ENCODE results near the gene SESN1.

DNA sequence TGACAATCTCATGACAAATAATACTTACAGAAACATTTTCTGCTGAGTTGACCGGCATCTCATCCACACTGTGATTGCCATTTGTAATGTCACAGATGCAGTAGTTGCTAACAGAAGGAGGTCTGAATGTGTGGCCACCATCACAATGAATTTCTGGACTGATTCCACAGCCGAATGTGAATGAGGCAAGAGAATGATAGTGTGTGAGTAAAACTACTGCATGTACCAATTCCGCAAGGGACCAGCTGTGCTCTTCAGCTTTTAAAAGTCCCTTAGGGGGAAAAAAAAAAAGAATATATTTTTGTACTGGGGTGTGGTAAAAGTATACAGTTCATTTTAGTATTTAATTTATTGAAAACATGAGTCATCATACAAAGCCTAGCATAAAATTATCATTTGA lies 96.2 kb downstream of the SESN1 start:
- no peak for TF ChIP-seq ETV6 (CRISPR knock-in tag; IDR thresholded peaks at IDR 0.05)
- TF ChIP-seq CREM (CRISPR knock-in tag; IDR thresholded peaks at IDR 0.05) = no peak
- no peak for TF ChIP-seq PREB (CRISPR knock-in tag; IDR thresholded peaks at IDR 0.05; ENCODE audit: borderline replicate concordance)
- TF ChIP-seq CTCF (IDR thresholded peaks at IDR 0.05) = no peak
- TF ChIP-seq, protein P1, sequence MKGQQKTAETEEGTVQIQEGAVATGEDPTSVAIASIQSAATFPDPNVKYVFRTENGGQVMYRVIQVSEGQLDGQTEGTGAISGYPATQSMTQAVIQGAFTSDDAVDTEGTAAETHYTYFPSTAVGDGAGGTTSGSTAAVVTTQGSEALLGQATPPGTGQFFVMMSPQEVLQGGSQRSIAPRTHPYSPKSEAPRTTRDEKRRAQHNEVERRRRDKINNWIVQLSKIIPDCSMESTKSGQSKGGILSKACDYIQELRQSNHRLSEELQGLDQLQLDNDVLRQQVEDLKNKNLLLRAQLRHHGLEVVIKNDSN (CRISPR knock-in tag; IDR thresholded peaks at IDR 0.05) = no peak
- no peak for TF ChIP-seq ZBTB21 (CRISPR knock-in tag; IDR thresholded peaks at IDR 0.05; ENCODE audit: borderline replicate concordance)
- TF ChIP-seq, protein P2, sequence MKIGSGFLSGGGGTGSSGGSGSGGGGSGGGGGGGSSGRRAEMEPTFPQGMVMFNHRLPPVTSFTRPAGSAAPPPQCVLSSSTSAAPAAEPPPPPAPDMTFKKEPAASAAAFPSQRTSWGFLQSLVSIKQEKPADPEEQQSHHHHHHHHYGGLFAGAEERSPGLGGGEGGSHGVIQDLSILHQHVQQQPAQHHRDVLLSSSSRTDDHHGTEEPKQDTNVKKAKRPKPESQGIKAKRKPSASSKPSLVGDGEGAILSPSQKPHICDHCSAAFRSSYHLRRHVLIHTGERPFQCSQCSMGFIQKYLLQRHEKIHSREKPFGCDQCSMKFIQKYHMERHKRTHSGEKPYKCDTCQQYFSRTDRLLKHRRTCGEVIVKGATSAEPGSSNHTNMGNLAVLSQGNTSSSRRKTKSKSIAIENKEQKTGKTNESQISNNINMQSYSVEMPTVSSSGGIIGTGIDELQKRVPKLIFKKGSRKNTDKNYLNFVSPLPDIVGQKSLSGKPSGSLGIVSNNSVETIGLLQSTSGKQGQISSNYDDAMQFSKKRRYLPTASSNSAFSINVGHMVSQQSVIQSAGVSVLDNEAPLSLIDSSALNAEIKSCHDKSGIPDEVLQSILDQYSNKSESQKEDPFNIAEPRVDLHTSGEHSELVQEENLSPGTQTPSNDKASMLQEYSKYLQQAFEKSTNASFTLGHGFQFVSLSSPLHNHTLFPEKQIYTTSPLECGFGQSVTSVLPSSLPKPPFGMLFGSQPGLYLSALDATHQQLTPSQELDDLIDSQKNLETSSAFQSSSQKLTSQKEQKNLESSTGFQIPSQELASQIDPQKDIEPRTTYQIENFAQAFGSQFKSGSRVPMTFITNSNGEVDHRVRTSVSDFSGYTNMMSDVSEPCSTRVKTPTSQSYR (CRISPR knock-in tag; IDR thresholded peaks at IDR 0.05) = no peak
- TF ChIP-seq ZNF219 (CRISPR knock-in tag; IDR thresholded peaks at IDR 0.05; ENCODE audit: borderline replicate concordance) = no peak
- TF ChIP-seq, protein P3, sequence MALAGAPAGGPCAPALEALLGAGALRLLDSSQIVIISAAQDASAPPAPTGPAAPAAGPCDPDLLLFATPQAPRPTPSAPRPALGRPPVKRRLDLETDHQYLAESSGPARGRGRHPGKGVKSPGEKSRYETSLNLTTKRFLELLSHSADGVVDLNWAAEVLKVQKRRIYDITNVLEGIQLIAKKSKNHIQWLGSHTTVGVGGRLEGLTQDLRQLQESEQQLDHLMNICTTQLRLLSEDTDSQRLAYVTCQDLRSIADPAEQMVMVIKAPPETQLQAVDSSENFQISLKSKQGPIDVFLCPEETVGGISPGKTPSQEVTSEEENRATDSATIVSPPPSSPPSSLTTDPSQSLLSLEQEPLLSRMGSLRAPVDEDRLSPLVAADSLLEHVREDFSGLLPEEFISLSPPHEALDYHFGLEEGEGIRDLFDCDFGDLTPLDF (CRISPR knock-in tag; IDR thresholded peaks at IDR 0.05) = no peak
- no peak for TF ChIP-seq GABPB1 (CRISPR knock-in tag; IDR thresholded peaks at IDR 0.05)
- TF ChIP-seq CBFB (CRISPR knock-in tag; IDR thresholded peaks at IDR 0.05; ENCODE audit: low read depth) = no peak
- TF ChIP-seq, protein P4, sequence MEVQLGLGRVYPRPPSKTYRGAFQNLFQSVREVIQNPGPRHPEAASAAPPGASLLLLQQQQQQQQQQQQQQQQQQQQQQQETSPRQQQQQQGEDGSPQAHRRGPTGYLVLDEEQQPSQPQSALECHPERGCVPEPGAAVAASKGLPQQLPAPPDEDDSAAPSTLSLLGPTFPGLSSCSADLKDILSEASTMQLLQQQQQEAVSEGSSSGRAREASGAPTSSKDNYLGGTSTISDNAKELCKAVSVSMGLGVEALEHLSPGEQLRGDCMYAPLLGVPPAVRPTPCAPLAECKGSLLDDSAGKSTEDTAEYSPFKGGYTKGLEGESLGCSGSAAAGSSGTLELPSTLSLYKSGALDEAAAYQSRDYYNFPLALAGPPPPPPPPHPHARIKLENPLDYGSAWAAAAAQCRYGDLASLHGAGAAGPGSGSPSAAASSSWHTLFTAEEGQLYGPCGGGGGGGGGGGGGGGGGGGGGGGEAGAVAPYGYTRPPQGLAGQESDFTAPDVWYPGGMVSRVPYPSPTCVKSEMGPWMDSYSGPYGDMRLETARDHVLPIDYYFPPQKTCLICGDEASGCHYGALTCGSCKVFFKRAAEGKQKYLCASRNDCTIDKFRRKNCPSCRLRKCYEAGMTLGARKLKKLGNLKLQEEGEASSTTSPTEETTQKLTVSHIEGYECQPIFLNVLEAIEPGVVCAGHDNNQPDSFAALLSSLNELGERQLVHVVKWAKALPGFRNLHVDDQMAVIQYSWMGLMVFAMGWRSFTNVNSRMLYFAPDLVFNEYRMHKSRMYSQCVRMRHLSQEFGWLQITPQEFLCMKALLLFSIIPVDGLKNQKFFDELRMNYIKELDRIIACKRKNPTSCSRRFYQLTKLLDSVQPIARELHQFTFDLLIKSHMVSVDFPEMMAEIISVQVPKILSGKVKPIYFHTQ (CRISPR knock-in tag; IDR thresholded peaks at IDR 0.05) = no peak
- no peak for TF ChIP-seq USF2 (CRISPR knock-in tag; IDR thresholded peaks at IDR 0.05)
- no peak for TF ChIP-seq ATF3 (CRISPR knock-in tag; conservative IDR thresholded peaks at IDR 0.05)
